Frontal cortex (tissue), 4 donors: ENCODE data around the gene COL6A6. TPM values are rescaled to one million over a fixed set of nuclear protein-coding genes. Genes with fewer than 3 reads are reported as not detected.

Experiments used
- DNase-seq, 2 donors: peaks; one replicate each; pipeline ENCODE4 v3.0.0; 2012; ENCODE audit warnings: low spot score in 2 of 2
- FAIRE-seq: peaks from 2 replicates; lab custom pipeline; 2012; peaks lifted over from hg19 to GRCh38; lab: Jason Lieb, UNC
- total RNA-seq: library from RNA; depleted of rRNA; stranded (reverse); fragments of >200 nt; gene quantifications from one replicate; pipeline ENCODE4 v1.2.3, GENCODE V29; 2014
- donor health status: control.
- donor health status: control.
- donor health status: control.

The COL6A6 gene, protein sequence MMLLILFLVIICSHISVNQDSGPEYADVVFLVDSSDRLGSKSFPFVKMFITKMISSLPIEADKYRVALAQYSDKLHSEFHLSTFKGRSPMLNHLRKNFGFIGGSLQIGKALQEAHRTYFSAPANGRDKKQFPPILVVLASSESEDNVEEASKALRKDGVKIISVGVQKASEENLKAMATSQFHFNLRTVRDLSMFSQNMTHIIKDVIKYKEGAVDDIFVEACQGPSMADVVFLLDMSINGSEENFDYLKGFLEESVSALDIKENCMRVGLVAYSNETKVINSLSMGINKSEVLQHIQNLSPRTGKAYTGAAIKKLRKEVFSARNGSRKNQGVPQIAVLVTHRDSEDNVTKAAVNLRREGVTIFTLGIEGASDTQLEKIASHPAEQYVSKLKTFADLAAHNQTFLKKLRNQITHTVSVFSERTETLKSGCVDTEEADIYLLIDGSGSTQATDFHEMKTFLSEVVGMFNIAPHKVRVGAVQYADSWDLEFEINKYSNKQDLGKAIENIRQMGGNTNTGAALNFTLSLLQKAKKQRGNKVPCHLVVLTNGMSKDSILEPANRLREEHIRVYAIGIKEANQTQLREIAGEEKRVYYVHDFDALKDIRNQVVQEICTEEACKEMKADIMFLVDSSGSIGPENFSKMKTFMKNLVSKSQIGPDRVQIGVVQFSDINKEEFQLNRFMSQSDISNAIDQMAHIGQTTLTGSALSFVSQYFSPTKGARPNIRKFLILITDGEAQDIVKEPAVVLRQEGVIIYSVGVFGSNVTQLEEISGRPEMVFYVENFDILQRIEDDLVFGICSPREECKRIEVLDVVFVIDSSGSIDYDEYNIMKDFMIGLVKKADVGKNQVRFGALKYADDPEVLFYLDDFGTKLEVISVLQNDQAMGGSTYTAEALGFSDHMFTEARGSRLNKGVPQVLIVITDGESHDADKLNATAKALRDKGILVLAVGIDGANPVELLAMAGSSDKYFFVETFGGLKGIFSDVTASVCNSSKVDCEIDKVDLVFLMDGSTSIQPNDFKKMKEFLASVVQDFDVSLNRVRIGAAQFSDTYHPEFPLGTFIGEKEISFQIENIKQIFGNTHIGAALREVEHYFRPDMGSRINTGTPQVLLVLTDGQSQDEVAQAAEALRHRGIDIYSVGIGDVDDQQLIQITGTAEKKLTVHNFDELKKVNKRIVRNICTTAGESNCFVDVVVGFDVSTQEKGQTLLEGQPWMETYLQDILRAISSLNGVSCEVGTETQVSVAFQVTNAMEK (N-terminal part only)
- 0.41 TPM for total RNA-seq

DNA sequence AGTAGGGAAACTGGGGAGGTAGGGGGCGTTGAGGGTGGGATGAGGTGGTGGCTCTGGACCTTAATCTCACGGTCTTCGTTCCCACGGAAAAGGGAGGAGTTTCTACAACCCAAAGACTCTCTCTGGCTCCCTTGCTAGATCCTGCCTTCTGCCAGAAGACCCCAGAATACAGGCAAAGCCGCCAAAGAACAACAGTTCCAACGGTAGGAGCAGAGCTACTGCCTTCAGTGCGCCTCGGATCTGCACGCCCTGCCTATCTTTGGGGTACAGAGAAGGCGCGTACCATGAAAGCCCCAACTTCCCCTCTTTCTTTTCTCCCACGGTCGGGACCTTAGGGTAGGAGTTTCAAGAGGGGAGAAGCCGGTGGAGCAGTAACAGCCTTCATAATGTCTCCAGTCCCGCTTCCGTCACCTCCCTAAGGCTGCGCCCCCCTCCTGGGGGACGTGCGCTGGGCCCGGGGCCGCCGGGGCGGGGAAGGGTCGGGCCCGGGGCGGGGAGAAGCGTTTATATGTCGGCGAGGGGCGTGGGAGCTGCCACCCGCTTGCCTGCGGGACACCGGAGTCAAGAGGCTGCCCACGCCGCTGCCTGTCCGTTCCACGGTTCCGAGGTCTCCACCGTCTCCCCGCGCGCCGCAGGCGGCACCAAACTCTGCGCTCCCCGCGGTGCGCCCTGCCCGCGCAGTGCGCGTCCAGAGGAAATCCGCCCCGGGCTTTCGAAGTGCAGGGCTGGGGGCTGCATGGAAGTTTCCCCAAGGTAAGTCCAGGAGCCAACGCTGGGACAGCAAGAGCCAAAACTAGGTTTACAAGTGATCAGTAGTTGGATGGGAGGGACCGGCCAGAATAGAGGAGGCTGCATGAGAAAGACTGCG, at the start of gene COL6A6:
COL6A6 (plus strand) TSS at position 533 of the 868 bp plus-strand sequence. CDS start 43,188 bp downstream, outside the sequence.
- DNase-seq (no peak), FAIRE-seq (no peak)

DNA sequence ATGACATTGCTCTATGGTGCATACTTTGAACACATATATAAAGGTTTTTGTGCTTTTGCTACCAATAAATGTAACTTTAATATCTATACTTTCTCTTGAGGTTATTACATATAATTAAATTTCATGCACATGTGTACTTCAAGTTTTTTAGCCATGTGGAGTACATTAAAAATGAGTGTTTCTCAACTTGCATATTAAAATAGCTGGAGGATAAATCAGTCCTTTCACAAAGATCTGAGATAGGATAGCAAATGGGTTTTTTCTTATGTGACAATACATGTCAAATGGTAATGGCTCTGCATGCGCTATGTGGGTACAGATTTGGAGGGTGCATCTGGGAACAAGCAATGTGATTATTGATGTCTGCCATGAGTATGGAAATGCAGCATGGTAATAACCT, 48.7 kb upstream of the COL6A6 start:
- FAIRE-seq, result no peak
- DNase-seq, result no peak

DNA sequence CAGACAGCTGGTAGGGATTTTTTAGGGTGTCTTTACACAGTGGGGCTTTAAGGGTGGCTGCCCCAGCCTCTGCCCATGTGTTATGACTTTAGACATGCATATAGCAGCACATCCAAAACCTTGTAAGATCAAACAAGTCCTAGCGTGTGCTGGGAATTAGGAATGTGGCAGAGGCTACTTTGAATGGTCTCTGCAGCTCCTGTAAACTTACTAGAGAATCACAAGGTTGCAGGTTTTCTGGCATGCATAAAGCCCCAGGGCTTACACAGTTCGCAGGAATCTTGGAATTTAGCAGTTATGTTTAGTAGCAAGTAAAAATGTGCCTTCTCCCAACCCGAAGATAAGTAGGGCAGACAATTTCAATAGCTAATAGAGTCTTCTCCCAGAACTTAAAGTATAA, 46.9 kb upstream of the COL6A6 start:
- FAIRE-seq (no peak), DNase-seq (no peak)

DNA sequence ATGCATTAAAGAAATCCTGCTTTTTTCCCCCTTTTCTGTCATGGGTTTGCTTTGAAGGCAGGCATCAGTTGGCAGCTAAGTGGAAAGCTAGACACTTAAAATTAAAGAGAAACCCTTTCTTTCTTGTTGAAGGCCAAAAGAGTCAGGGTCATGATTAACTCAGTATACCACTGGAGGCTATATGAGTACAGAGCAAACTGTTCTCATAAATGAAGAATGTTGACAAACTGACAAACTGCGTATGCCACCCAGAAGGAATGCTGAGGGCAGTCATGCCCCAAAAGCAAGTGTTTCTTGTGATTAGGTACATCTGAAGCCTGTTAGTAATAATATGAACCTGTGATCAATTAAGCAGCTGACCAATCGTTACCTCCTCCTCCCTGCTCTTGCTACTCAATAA, 43.6 kb upstream of the COL6A6 start:
- FAIRE-seq, result no peak

DNA sequence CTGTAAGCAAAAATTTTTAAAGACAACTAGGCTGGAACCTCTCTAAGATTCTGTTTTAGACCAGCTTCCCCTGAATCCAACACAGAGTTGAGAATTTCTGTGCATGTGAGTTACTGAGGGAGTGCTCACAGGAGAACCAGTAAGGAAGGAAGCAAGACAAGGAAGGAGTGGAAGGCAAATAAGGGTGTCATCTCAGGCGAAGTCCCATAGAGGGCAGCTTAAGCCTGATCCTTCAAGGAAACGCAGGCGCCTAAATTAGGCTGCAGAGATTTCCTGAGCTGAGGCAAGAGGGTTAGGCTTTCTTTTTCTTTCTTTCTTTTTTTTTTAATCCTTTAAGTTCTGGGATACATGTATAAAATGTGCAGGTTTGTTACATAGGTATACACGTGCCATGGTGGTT, 36.2 kb upstream of the COL6A6 start:
- DNase-seq (no peak), FAIRE-seq (no peak)

More for the DNA sequence above, 43.6 kb upstream of the COL6A6 start:
- no peak for DNase-seq

DNA sequence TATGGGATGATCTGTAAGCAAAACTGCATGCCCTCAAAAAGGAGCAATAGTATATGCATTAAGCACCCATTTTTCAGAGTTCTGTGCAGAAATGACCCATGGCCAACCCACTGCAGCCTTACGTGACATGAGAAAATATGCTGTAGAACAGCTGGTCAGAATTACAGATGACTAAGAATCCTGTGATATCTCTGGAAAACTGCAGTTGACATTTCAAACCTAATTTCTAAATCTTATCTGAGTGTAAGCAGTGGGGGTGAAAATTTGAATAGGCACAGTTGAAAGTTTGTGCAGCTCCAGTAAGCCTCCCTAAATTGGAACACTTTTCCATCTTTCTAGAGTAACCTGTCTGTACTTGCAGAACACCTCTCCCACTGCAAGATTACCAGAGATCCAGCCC, 28.7 kb upstream of the COL6A6 start:
- no peak for DNase-seq
- FAIRE-seq, result no peak

DNA sequence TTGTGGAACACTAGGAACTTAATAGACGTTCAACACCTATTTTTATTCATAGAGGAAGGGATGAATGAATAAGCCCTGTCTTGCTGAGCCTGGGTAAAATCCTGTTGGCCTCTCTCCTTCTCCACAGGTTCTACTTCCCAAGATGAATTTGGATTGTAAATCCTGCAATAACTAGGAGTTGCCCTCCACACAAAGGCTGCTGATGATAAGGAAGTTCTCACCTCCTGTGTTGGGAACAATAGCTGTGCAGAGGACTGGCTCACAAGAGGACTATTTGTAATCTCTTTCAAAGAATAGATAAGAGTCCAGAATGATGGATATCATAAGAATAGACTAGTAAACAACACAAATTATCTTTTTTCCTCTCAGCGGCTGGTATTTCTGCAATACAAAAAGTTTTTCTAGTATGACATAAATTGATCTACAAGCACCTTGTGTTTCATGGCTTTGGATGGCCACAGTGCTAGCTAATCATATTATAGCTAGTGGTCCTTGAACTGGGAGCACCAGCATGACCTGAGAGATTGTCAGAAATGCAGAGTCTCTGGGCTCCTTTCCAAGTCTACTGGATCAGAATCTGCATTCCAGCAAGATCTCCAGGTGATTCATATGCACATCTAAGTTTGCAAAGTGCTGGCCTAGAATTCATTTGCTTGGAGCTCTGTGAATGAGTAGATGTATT, 28.1 kb upstream of the COL6A6 start:
- FAIRE-seq (no peak), DNase-seq (no peak)

DNA sequence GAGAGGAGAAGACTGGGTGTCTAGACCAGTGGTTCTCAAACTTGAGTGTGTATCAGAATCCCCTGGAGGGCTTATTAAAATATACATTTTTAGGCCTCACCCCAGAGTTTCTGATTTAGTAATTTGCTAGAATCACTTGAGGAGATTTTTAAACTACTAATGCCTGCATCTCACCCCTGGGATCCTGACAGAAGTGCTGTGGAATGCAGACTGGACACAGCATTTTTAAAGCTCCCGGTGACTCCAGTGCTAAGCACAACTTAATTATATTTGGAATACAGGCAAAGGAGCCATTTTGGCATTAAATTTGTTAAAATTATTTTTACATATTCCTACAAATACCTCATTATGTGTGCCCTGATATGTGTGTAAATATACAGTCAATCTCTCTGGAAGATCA, 26.7 kb upstream of the COL6A6 start:
- FAIRE-seq (no peak), DNase-seq (no peak)

DNA sequence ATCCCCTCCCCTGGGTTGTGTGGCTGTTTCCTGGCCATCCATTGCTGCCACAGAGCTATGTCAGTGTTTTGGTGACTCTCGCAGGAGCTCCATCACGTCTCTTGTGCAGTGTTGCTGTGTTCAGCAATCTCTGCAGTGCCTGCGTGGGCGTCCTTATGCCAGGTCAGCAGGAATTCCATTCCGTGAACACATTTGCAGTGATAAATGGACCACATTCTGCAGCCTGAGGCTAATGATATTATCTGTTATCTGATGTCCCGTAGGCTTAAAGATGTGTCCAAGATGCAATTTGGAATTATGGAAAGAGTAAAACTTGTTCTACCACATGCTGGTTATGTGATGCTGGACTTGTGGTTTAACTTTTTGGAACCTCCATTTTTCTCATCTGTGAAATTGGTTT, 25.5 kb upstream of the COL6A6 start:
- DNase-seq (no peak), FAIRE-seq (no peak)

DNA sequence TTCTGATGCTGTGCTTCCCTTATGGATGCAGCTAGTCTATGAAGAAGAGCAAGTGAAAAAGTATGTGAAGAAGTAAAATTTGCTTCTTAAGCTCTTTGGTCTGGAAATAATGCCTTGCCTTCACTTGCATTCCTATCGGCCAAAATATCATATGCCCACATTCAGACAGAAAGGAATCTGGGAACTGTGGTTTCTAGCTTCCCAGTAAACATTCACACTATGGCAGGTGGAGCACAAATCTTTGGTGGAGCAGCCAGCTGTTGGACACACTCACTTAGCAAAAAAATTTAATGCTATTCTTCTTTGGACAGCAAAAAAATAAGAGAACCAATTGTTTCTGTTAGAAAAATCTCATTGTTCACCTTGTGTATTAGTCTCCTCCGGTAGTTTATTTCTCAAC, 12.3 kb upstream of the COL6A6 start:
- FAIRE-seq (no peak), DNase-seq (no peak)

DNA sequence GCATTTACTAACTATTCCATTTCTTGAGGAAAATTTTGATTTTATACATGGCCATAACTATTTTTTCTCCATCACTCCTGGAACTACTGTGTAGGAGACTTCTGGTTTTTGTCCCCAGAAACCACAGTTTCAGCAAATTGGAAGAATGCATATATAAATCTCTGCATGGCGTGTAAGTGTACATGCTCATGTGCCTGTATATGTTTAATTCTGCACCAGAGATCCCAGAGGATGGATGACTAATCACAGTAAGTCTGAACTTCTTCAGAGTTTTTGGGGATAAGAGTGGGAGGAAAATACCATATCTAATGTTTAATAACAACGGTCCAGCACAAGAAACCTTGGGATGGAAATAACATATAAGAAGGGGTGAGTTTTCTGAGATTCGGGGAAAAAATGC, 10.9 kb upstream of the COL6A6 start:
- DNase-seq (no peak), FAIRE-seq (no peak)

DNA sequence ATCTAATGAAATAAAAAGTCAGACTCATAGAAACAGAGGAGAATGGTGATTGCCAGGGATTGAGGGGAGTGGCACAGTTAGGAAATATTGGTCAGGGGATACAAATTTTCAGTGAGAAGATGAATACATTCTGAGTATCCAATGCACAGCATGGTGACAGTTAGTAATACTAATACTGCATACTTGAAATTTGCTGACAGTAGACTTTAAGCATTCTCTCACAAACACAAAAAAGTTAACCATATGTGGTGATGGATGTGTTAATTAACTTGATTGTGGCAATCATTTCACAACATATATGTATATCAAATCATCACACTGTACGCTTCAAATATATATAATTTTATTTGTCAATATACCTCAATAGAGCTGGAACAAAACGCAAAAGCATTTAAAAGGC, 9.2 kb upstream of the COL6A6 start:
- DNase-seq (no peak), FAIRE-seq (no peak)

DNA sequence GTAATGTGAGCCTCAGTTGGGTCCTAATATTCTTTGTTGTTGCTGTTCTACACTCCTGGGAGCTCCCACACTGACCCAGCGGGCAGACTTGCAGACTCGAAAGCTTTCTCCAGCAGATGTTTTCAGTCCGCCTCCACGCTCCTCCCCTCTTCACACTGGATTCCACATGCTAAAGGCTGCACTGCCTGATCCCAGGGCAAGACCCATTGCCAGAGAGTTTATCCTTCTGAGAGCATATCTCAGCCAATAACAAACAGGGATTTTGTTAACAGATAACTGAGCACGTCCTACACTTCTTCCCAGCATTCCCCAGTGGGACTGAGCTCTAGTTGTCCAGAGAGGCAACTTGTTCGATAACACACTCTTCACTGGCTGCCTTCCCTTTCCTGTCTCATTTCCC, 8.0 kb upstream of the COL6A6 start:
- DNase-seq (no peak), FAIRE-seq (no peak)

DNA sequence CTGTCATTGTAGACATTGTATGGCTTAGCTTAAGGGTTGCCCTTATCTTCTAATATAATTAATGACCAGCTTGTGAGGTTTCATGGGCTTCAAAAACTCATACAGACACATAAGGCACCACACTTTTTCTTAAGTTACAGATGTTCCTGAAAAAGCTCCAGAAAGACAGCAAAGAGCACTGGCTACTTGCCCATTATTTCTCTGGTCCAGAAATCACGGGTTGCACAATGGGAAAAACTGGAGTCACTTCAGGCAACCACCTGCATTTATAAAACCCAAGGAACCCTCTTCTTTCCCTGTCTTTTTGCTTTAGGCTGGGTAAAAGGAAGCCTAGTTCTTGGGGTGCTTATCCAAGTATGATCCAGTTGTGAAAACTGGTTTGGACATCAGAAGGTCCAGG, 2.3 kb upstream of the COL6A6 start:
- no peak for DNase-seq
- FAIRE-seq, result no peak

DNA sequence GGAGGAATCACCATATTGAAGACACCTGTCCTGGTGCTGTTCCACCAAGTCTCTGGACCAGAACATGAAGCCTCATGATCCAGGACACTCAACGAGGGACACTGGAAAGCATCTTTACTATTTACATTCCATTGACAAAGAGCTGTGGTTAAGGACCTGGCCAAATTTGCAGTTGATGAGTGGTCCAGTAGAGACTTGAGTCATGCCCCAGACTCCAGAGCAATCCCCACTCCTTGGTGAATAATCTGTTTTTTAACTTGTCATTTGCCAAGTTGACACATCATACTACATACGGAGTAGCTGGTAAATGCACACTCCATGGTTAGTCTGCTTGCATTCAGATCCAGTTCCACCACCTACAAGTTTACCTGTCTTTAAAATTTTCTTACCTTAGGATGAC, 1.2 kb upstream of the COL6A6 start:
- DNase-seq, result no peak
- no peak for FAIRE-seq

DNA sequence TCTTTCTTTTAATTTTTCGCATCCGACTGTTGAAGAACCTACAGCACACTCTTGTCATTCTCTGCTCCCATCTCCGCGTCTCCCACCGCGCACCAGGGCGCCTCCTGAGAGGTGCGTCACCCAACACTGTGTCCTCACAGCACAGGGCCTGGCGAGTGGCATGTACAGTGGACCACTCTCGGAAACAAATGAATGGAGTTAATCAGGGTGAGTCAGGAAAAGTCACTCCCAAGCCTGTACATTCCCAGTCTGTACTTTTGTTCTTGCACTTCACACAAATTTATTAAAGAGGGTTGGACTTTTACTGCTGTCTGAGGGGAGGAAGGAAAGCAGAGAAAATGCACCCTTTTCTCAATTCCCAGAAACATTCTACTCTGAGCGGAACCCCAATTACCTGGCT, 625 bp downstream of the COL6A6 start:
- FAIRE-seq (no peak), DNase-seq (no peak)

DNA sequence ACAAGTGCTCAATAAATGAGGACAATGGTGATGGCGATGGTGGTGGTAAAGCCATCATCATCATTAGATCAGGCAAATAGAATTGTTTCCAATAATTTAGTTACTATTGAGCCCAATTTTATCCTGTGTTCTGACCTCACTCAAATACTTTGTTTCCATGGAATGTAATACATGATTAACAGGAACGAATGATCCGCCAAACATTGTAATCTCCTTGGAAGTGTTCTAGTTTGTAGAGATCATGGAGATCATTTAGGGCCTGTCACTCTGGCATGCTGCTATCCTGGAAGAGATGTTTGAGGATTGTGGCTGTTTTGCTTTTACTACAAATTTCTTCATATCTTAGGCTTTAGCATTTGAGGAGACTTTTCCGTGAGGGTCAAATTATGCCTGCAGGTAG, 2.8 kb downstream of the COL6A6 start:
- no peak for DNase-seq
- FAIRE-seq, result no peak

DNA sequence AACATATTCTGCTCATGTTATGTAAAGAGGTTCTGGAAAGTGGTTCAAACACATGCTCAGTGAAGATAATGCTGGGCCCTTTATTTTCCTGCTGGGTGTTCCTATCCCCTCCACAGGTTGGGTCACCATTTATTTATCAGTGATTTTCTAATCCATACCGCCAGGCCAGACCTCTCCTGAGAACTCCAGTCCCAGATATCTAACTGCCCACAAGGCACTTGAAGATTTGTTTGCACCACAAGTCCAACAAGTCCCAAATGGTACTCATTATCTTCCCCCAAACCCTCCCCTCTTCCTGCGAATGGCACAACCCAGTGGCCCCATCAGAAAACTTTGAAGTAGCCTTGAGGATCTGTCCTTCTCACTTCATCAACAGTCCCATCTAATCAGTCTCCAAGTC, 5.4 kb downstream of the COL6A6 start:
- DNase-seq, result no peak
- no peak for FAIRE-seq

DNA sequence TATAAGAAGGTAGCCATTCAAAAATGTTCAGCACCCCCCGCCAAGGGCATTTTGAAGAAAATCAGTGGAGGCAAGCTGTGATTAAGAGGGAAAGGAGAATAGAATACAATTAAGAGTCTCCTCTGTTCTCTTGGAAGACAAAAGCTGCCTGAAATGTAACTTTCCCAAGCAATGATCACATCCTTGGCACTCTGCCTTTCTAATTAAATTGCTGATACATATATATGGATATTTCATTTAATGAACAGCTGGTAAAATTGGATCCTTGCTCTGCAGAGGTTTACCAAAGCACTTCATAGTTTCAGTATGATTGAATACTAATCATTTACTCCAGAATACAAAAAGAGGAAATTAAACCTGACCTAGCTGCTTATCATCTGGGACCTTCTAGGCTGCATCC, 10.4 kb downstream of the COL6A6 start:
- DNase-seq, result no peak

More for the DNA sequence above, 10.4 kb downstream of the COL6A6 start:
- no peak for FAIRE-seq
